K562 (cell line): ENCODE data around the gene ADIPOR2. TPM values are rescaled to one million over a fixed set of nuclear protein-coding genes. Genes with fewer than 3 reads are reported as not detected.

ENCODE experiments used
- ATAC-seq: fragments of 200-7000 bp; cut with Tn5 transposase; 3 replicates; pipeline ENCODE4 v1.9.1; 2020; ENCODE audit warnings: moderate library complexity
- BruUV-seq: library from RNA; stranded (reverse); fragments of 400-500 nt; replicated peaks from 2 replicates; lab custom pipeline; 2021; lab: Mats Ljungman, UMichigan
- CTCF ChIA-PET: fragments of 300-600 bp; formaldehyde crosslinking; extraction: SDS; loops from one replicate; lab custom pipeline; 2021; ENCODE audit warnings: low intra/inter-chr PET ratio; lab: Yijun Ruan, JAX
- POLR2A ChIA-PET: fragments of 300-600, 350-650 bp; sonication (Branson Sonifier 250); formaldehyde crosslinking; extraction: SDS; loops from one replicate; lab custom pipeline; 2021; ENCODE audit warnings: antibody characterized with exemption, inconsistent platforms; lab: Yijun Ruan, JAX
- DNase-seq, 4 experiments: peaks; one replicate each; pipeline versions ENCODE4 v3.0.0 to v3.0.0-alpha.2; 2011 to 2018; ENCODE audit warnings: low spot score in 3 of 4, mixed read lengths in 3 of 4; ENCODE audit errors: extremely low read depth in 1 of 4
- FAIRE-seq: peaks from 2 replicates; lab custom pipeline; 2011; peaks lifted over from hg19 to GRCh38; lab: Jason Lieb, UNC
- H2AFZ ChIP-seq: 2 replicates; pipeline ENCODE4 v1.6.0; 2011; ENCODE audit warnings: low read depth, low read length, control low read depth, inconsistent platforms
- H3K27ac ChIP-seq: fragments of 200-600 bp; 3 replicates; pipeline ENCODE4 v1.8.0; 2011; ENCODE audit warnings: low read depth, mild to moderate bottlenecking, control low read depth, inconsistent platforms, low read length, moderate library complexity, mixed read lengths; ENCODE audit errors: extremely low read depth
- H3K27me3 ChIP-seq, 2 experiments: fragments of 300-600 bp in 1 of 2; 2 replicates in 1 of 2; 3 replicates in 1 of 2; pipeline versions ENCODE4 v1.6.0 to v1.8.0; 2011; ENCODE audit warnings: inconsistent platforms in 2 of 2, low read length in 2 of 2, mild to moderate bottlenecking in 1 of 2, mixed read lengths in 1 of 2, moderate library complexity in 1 of 2; ENCODE audit not compliant: control insufficient read depth in 2 of 2, insufficient read depth in 2 of 2
- H3K36me3 ChIP-seq: fragments of 300-600 bp; 3 replicates; pipeline ENCODE4 v1.8.0; 2011; ENCODE audit warnings: mild to moderate bottlenecking, low read length, inconsistent platforms; ENCODE audit not compliant: control insufficient read depth, insufficient read depth
- H3K4me1 ChIP-seq, 2 experiments: fragments of 200-600 bp in 1 of 2; replicated peaks in 1 of 2; 2 replicates in 1 of 2; 3 replicates in 1 of 2; pipeline versions ENCODE4 v1.5.1 to v1.8.0; 2011; ENCODE audit warnings: inconsistent platforms in 2 of 2, low read length in 2 of 2, mild to moderate bottlenecking in 1 of 2, mixed read lengths in 1 of 2, moderate library complexity in 1 of 2; ENCODE audit not compliant: control insufficient read depth in 2 of 2, insufficient read depth in 2 of 2
- H3K4me2 ChIP-seq: 2 replicates; pipeline ENCODE4 v1.6.1; 2011; ENCODE audit warnings: low read length, control low read depth, inconsistent platforms, mixed read lengths; ENCODE audit not compliant: insufficient read depth
- H3K4me3 ChIP-seq: fragments of 200-600 bp; sonication (generic), shearing (Covaris generic); 2 replicates; pipeline ENCODE4 v1.5.1; 2016; ENCODE audit warnings: control low read depth, inconsistent platforms
- H3K79me2 ChIP-seq: fragments of 200-600 bp; 3 replicates; pipeline ENCODE4 v1.8.0; 2011; ENCODE audit warnings: low read length, inconsistent platforms; ENCODE audit not compliant: control insufficient read depth, insufficient read depth
- H3K9ac ChIP-seq, 2 experiments: 2 replicates each; pipeline versions ENCODE4 v1.6.0 to v1.6.1; 2011; ENCODE audit warnings: low read depth in 2 of 2, low read length in 2 of 2, control low read depth in 1 of 2, inconsistent platforms in 1 of 2, mild to moderate bottlenecking in 1 of 2, mixed read lengths in 1 of 2; ENCODE audit not compliant: insufficient read depth in 1 of 2
- H3K9me1 ChIP-seq: one replicate; pipeline ENCODE4 v1.6.0; 2011; ENCODE audit warnings: inconsistent platforms, mild to moderate bottlenecking, low read length, moderate library complexity; ENCODE audit not compliant: control insufficient read depth, insufficient read depth
- H3K9me3 ChIP-seq: replicated peaks from 2 replicates; pipeline ENCODE4 v1.5.1; 2011; ENCODE audit warnings: low read depth, low read length, inconsistent platforms; ENCODE audit not compliant: control insufficient read depth, insufficient read depth
- H4K20me1 ChIP-seq: replicated peaks from 2 replicates; pipeline ENCODE4 v1.6.1; 2011; ENCODE audit warnings: low read length, inconsistent platforms, mixed read lengths; ENCODE audit not compliant: control insufficient read depth, insufficient read depth
- BRF1 ChIP-seq: IDR thresholded peaks from 3 replicates; pipeline ENCODE4 v1.6.1; 2011; ENCODE audit warnings: borderline replicate concordance, mild to moderate bottlenecking; ENCODE audit not compliant: insufficient read length; ENCODE audit errors: extremely low read depth
- CXXC5 ChIP-seq: fragments of 250-450 bp; sonication (Bioruptor Pico); IDR thresholded peaks from 2 replicates; pipeline ENCODE4 v1.8.0; 2022; ENCODE audit warnings: inconsistent platforms, mild to moderate bottlenecking, moderate library complexity
- HDGF ChIP-seq: fragments of 450-650 bp; IDR thresholded peaks from 2 replicates; pipeline ENCODE4 v1.6.1; 2016
- HMGN3 ChIP-seq: IDR thresholded peaks from 2 replicates; pipeline ENCODE4 v1.6.1; 2011; ENCODE audit warnings: borderline replicate concordance, low read depth, mild to moderate bottlenecking, mixed read lengths, low read length; ENCODE audit not compliant: insufficient read length; ENCODE audit errors: extremely low read depth
- KHSRP ChIP-seq: fragments of 450-650 bp; IDR thresholded peaks from 2 replicates; pipeline ENCODE4 v1.6.1; 2017
- MED1 ChIP-seq: sonication (generic); formaldehyde crosslinking; IDR thresholded peaks from 2 replicates; pipeline ENCODE4 v1.8.1; 2023; ENCODE audit warnings: missing genetic modification reagents, borderline replicate concordance
- NCOA2 ChIP-seq, 2 experiments: fragments of 450-650 bp; IDR thresholded peaks; 2 replicates each; pipeline ENCODE4 v1.6.1; 2018; ENCODE audit warnings: mild to moderate bottlenecking in 2 of 2, moderate library complexity in 1 of 2; ENCODE audit not compliant: partially characterized antibody in 2 of 2
- POLR2AphosphoS5 ChIP-seq: IDR thresholded peaks from 2 replicates; pipeline ENCODE4 v1.6.1; 2011; ENCODE audit warnings: mild to moderate bottlenecking, low read depth, low read length, moderate library complexity; ENCODE audit not compliant: control insufficient read depth, insufficient read depth
- POU5F1 ChIP-seq: fragments of 150-350 bp; IDR thresholded peaks from 2 replicates; pipeline ENCODE4 v1.6.1; 2014; ENCODE audit warnings: borderline replicate concordance, low read length, low read depth, mild to moderate bottlenecking; ENCODE audit not compliant: partially characterized antibody
- TFAM ChIP-seq: fragments of 250-450 bp; sonication (Bioruptor Pico); conservative IDR thresholded peaks from 2 replicates; pipeline ENCODE4 v1.5.0; 2021; ENCODE audit warnings: mild to moderate bottlenecking, moderate library complexity
- WGBS: fragments of 100-300 bp; shearing (Covaris generic); methylation state at CpG from one replicate; pipeline ENCODE4 v1.1.6; 2016; ENCODE audit warnings: low coverage, mixed read lengths; ENCODE audit not compliant: insufficient coverage; ENCODE audit errors: missing lambda C conversion rate; 5-methylcytosine and 5-hydroxymethylcytosine counted together
- in situ Hi-C: fragments of 300-500 bp; cut with MboI; formaldehyde crosslinking; loops from 4 replicates; pipeline ENCODE4 v1.15.0; 2018; ENCODE audit warnings: inconsistent platforms, mixed read lengths
- intact Hi-C: fragments of 100-400 bp; cut with micrococcal nuclease; formaldehyde crosslinking; loops from 2 replicates; pipeline ENCODE4 v1.14.2; 2022
- polyA plus RNA-seq, 8 experiments: library from polyadenylated mRNA; depleted of rRNA in 4 of 8; stranded (reverse) in 5 of 8; unstranded in 3 of 8; fragments of >200 nt; fragmentation: Nextera tagmentation in 2 of 8; fragmentation: Illumina TruSeq in 1 of 8; extraction: Ambion mirVana in 2 of 8; extraction: Trizol in 1 of 8; gene quantifications; 2 replicates each; pipeline versions ENCODE4 v1.2.1 to v1.2.3, GENCODE V29; 2011 to 2014; ENCODE audit warnings: inconsistent platforms in 1 of 8, missing spikeins in 1 of 8
- total RNA-seq, 7 experiments: library from RNA; depleted of rRNA in 6 of 7; stranded (reverse); fragments of >200 nt in 6 of 7; fragmentation: Illumina TruSeq in 2 of 7; extraction: Trizol in 2 of 7; gene quantifications; 2 replicates each; pipeline versions ENCODE4 v1.2.1 to v1.2.3, GENCODE V29; 2011 to 2021; ENCODE audit warnings: low replicate concordance in 1 of 7
- TF ChIP-seq, protein P1 (sequence below): fragments of 450-650 bp; IDR thresholded peaks from 2 replicates; pipeline ENCODE4 v1.7.0; 2016; ENCODE audit warnings: borderline replicate concordance
- TF ChIP-seq, protein P2 (sequence below), 2 experiments: fragments of 450-650 bp in 1 of 2; sonication (generic) in 1 of 2; formaldehyde crosslinking; conservative IDR thresholded peaks; 2 replicates each; pipeline versions ENCODE4 v1.4.0 to v1.8.1; 2020 to 2022; ENCODE audit warnings: mild to moderate bottlenecking in 1 of 2, missing genetic modification reagents in 1 of 2

The ADIPOR2 gene
- total and polyA plus RNA-seq, 9 of the 15 experiments (the other 6 are each of a cell fraction or from before 2014, with no cell fraction given), result 10.9 to 63.5 (median 46.0) TPM

DNA sequence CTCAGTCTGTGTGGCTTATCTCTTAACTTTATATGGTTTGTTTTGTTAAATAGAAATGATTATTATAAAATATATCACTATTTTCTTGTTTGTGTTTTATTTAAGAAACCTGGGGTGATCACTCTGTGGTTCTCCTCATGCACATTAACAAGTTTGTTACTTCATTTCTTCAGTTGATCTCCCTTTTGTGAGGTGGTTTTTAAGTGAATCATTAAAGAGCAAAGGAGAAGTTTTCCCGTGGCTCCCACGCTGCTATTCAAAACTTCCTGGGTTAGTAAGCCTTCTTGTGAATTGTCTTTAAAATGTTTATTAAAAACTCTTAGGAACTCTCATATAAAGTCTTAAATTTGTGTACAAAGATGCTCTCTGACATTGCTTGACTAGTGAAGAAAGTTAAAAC lies 11.8 kb downstream of the ADIPOR2 start:
- intact Hi-C loops (no loop called here), in situ Hi-C loops (no loop called here)
- Histone ChIP-seq H3K9ac (no peak overlapping the region), H3K27me3 (no peaks in the 10 kb centered on the region), H3K9me3 (peaks cover 3% of the 10 kb centered on the region; the same call in 1 of the 2 replicates), H3K36me3 (peaks cover 16% of the 10 kb centered on the region; the same call in 2 of the 3 replicates), H4K20me1 (peaks cover 10% of the 10 kb centered on the region; the same call in 1 of the 2 replicates), H3K9me1 (no peaks in the 10 kb centered on the region), H3K27ac (peak overlapping the region; percentile 21; the same call in 1 of the 3 replicates), H2AFZ (no peak overlapping the region), H3K4me3 (no peak overlapping the region), H3K79me2 (peaks cover 100% of the 10 kb centered on the region), H3K4me2 (no peak overlapping the region), H3K4me1 (peaks cover 7 to 11% of the 10 kb centered on the region in 2 experiments; a peak in 3 of 5 replicates)
- CTCF ChIA-PET, result no interaction called here
- ATAC-seq, result no peak
- no peak for FAIRE-seq
- no peak for DNase-seq
- WGBS, result 35% methylated on average over 2 of the region's 2 CpGs
- no TSS peak for BruUV-seq
- POLR2A ChIA-PET, result no interaction called here
- TF ChIP-seq, protein P1, sequence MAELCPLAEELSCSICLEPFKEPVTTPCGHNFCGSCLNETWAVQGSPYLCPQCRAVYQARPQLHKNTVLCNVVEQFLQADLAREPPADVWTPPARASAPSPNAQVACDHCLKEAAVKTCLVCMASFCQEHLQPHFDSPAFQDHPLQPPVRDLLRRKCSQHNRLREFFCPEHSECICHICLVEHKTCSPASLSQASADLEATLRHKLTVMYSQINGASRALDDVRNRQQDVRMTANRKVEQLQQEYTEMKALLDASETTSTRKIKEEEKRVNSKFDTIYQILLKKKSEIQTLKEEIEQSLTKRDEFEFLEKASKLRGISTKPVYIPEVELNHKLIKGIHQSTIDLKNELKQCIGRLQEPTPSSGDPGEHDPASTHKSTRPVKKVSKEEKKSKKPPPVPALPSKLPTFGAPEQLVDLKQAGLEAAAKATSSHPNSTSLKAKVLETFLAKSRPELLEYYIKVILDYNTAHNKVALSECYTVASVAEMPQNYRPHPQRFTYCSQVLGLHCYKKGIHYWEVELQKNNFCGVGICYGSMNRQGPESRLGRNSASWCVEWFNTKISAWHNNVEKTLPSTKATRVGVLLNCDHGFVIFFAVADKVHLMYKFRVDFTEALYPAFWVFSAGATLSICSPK, result no peak
- TF ChIP-seq HMGN3 (no peak), KHSRP (no peak), TFAM (CRISPR knock-in tag) (no peak), HDGF (no peak), NCOA2 (IDR thresholded peaks at IDR 0.05; ENCODE audit: partially characterized antibody in 2 of 2) (no peak), BRF1 (no peak), CXXC5 (CRISPR knock-in tag) (no peak), POU5F1 (no peak), MED1 (CRISPR knock-in tag) (no peak), POLR2AphosphoS5 (no peak)
- TF ChIP-seq, protein P2, sequence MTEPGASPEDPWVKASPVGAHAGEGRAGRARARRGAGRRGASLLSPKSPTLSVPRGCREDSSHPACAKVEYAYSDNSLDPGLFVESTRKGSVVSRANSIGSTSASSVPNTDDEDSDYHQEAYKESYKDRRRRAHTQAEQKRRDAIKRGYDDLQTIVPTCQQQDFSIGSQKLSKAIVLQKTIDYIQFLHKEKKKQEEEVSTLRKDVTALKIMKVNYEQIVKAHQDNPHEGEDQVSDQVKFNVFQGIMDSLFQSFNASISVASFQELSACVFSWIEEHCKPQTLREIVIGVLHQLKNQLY (CRISPR knock-in tag; conservative IDR thresholded peaks at IDR 0.05), result no peak
